CD14-positive monocyte (primary cell): ENCODE measurements around the gene AGT. TPM values are rescaled to one million over a fixed set of nuclear protein-coding genes. Genes with fewer than 3 reads are reported as not detected.
A peak's percentile ranks its signal among the peaks of the same experiment; 100 is the strongest.

Experiments
- DNase-seq, 3 donors: peaks; one replicate each; pipeline ENCODE4 v3.0.0-alpha.2; 2011 to 2022
- H2AFZ ChIP-seq: 2 replicates; pipeline ENCODE4 v1.6.0; 2012; ENCODE audit warnings: mild to moderate bottlenecking, low read depth, low read length, inconsistent platforms; ENCODE audit not compliant: insufficient read depth, poor library complexity, severe bottlenecking
- H3K27ac ChIP-seq, 2 donors: 1 replicate in 1 of 2; 2 replicates in 1 of 2; pipeline ENCODE4 v1.5.1; 2012 to 2013; ENCODE audit warnings: low read length in 2 of 2, control low read depth in 1 of 2, inconsistent platforms in 1 of 2, low read depth in 1 of 2, mild to moderate bottlenecking in 1 of 2
- H3K27me3 ChIP-seq, 2 donors: one replicate each; pipeline versions ENCODE4 v1.6.0 to v1.6.1; 2011 to 2013; ENCODE audit warnings: low read length in 2 of 2; ENCODE audit not compliant: control insufficient read depth in 2 of 2, insufficient read depth in 2 of 2
- H3K36me3 ChIP-seq, 2 donors: replicated peaks in 1 of 2; 1 replicate in 1 of 2; 2 replicates in 1 of 2; pipeline versions ENCODE4 v1.5.1 to v1.6.1; 2012 to 2013; ENCODE audit warnings: low read length in 2 of 2, control low read depth in 1 of 2, inconsistent platforms in 1 of 2, mild to moderate bottlenecking in 1 of 2; ENCODE audit not compliant: insufficient read depth in 2 of 2, control insufficient read depth in 1 of 2
- H3K4me1 ChIP-seq, 2 donors: 1 replicate in 1 of 2; 2 replicates in 1 of 2; pipeline versions ENCODE4 v1.5.1 to v1.6.1; 2012 to 2013; ENCODE audit warnings: low read length in 2 of 2, control low read depth in 1 of 2, inconsistent platforms in 1 of 2, mild to moderate bottlenecking in 1 of 2, moderate library complexity in 1 of 2; ENCODE audit not compliant: insufficient read depth in 2 of 2, control insufficient read depth in 1 of 2
- H3K4me2 ChIP-seq: replicated peaks from 2 replicates; pipeline ENCODE3; 2012; ENCODE audit warnings: low read length, moderate library complexity, mild to moderate bottlenecking; ENCODE audit not compliant: poor library complexity, severe bottlenecking; ENCODE audit errors: extremely low read depth
- H3K4me3 ChIP-seq, 3 experiments: fragments of 200-600 bp in 1 of 3; sonication (generic) in 1 of 3; replicated peaks in 1 of 3; 1 replicate in 2 of 3; 2 replicates in 1 of 3; pipeline ENCODE4 v1.5.1; 2011 to 2013; ENCODE audit warnings: low read length in 3 of 3, mild to moderate bottlenecking in 3 of 3, control low read depth in 2 of 3, low read depth in 2 of 3, inconsistent platforms in 1 of 3, moderate library complexity in 1 of 3
- H3K79me2 ChIP-seq: 2 replicates; pipeline ENCODE4 v1.6.0; 2012; ENCODE audit warnings: mild to moderate bottlenecking, control low read depth, inconsistent platforms, low read length, moderate library complexity; ENCODE audit not compliant: insufficient read depth
- H3K9ac ChIP-seq: 2 replicates; pipeline ENCODE4 v1.6.0; 2017; ENCODE audit warnings: low read length, mild to moderate bottlenecking; ENCODE audit not compliant: insufficient read depth, poor library complexity, severe bottlenecking
- H3K9me3 ChIP-seq, 2 donors: replicated peaks in 1 of 2; 1 replicate in 1 of 2; 2 replicates in 1 of 2; pipeline versions ENCODE4 v1.5.1 to v1.6.1; 2012 to 2013; ENCODE audit warnings: low read length in 2 of 2, control low read depth in 1 of 2; ENCODE audit not compliant: control insufficient read depth in 1 of 2, insufficient read depth in 1 of 2
- H4K20me1 ChIP-seq: 2 replicates; pipeline ENCODE4 v1.6.0; 2012; ENCODE audit warnings: mild to moderate bottlenecking, low read length, control low read depth, moderate library complexity; ENCODE audit not compliant: insufficient read depth
- H3K27ac Mint-ChIP-seq, 7 donors: one replicate each; pipeline ENCODE4 v1.8.0; 2020; ENCODE audit warnings: mild to moderate bottlenecking in 7 of 7, mixed read lengths in 7 of 7, moderate library complexity in 6 of 7, inconsistent platforms in 2 of 7
- H3K27me3 Mint-ChIP-seq, 3 donors: one replicate each; pipeline ENCODE4 v1.8.0; 2021 to 2022; ENCODE audit warnings: low read depth in 3 of 3, mild to moderate bottlenecking in 3 of 3, mixed read lengths in 3 of 3, moderate library complexity in 3 of 3, inconsistent platforms in 1 of 3
- H3K36me3 Mint-ChIP-seq, 2 donors: one replicate each; pipeline ENCODE4 v1.8.0; 2020; ENCODE audit warnings: mixed read lengths in 2 of 2, inconsistent platforms in 1 of 2, mild to moderate bottlenecking in 1 of 2
- H3K4me1 Mint-ChIP-seq: one replicate; pipeline ENCODE4 v1.8.0; 2020; ENCODE audit warnings: mild to moderate bottlenecking, mixed read lengths
- H3K4me3 Mint-ChIP-seq, 2 donors: one replicate each; pipeline ENCODE4 v1.8.0; 2020; ENCODE audit warnings: mild to moderate bottlenecking in 2 of 2, mixed read lengths in 2 of 2, moderate library complexity in 1 of 2
- H3K9me3 Mint-ChIP-seq, 7 donors: one replicate each; pipeline ENCODE4 v1.8.0; 2020 to 2022; ENCODE audit warnings: mixed read lengths in 7 of 7, mild to moderate bottlenecking in 6 of 7, moderate library complexity in 6 of 7, inconsistent platforms in 2 of 7
- CTCF ChIP-seq: fragments of 200-600 bp; IDR thresholded peaks from one replicate; pipeline ENCODE4 v1.8.0; 2022; ENCODE audit warnings: antibody characterized with exemption, mild to moderate bottlenecking
- WGBS: methylation state at CpG from one replicate; pipeline ENCODE4 v1.1.5; 2013; ENCODE audit warnings: missing lambda C conversion rate; ENCODE audit not compliant: insufficient coverage; 5-methylcytosine and 5-hydroxymethylcytosine counted together
- intact Hi-C, 2 donors: fragments of 100-400 bp; cut with micrococcal nuclease; formaldehyde crosslinking; loops; one replicate each; pipeline versions ENCODE4 v1.15.0 to v1.15.1; 2023
- polyA plus RNA-seq, 3 donors: library from polyadenylated mRNA; depleted of rRNA in 1 of 3; unstranded in 2 of 3; stranded (reverse) in 1 of 3; fragments of 300-500 nt in 2 of 3; fragments of >200 nt in 1 of 3; fragmentation: Illumina TruSeq in 2 of 3; gene quantifications; 1 replicate in 2 of 3; 2 replicates in 1 of 3; pipeline ENCODE4 v1.2.3, GENCODE V29; 2012 to 2021

Gene AGT
- polyA plus RNA-seq, 3 donors: 0.04 TPM; not detected in 2

DNA sequence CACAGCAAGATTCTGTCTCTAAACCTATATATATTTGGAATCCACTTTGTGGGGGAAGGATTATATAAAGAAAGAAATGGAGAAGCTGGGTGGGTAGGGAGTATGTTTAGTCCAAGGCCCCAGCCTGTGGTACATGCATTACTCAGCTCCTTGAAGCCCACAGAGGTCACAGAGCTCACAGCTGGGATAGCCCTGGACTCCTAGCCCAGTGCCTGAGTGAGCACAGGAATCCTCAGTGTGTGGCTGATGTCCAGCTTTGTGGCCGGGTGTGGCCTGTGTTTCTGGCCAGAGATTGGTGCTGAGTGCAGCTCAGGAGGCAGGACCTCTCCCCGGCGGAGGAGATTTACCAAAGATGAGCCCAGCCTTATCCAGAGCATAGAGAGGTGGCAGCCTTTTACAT, 40.9 kb upstream of the AGT start:
- no peak overlapping the region for H2AFZ ChIP-seq
- Mint-ChIP-seq H3K27me3 (peaks cover 4 to 10% (median 8%) of the 10 kb centered on the region in 3 donors), H3K4me3 (no peak overlapping the region), H3K36me3 (no peaks in the 10 kb centered on the region), H3K9me3 (no peaks in the 10 kb centered on the region), H3K4me1 (peaks cover 2% of the 10 kb centered on the region), H3K27ac (no peak overlapping the region)
- peaks cover 0 to 6% of the 10 kb centered on the region in 2 donors for H3K4me1 ChIP-seq
- H3K9me3 ChIP-seq: no peaks in the 10 kb centered on the region
- no peak for TF ChIP-seq CTCF
- H3K27ac ChIP-seq: no peak overlapping the region
- no peaks in the 10 kb centered on the region for H3K27me3 ChIP-seq
- 100% methylated on average over 3 of the region's 3 CpGs for WGBS
- no peaks in the 10 kb centered on the region for H3K36me3 ChIP-seq
- H3K9ac ChIP-seq: no peak overlapping the region
- DNase-seq: no peak
- H3K4me2 ChIP-seq: no peak overlapping the region
- no peaks in the 10 kb centered on the region for H4K20me1 ChIP-seq
- H3K79me2 ChIP-seq: no peaks in the 10 kb centered on the region
- no peak overlapping the region for H3K4me3 ChIP-seq
- intact Hi-C loops: no loop called here

DNA sequence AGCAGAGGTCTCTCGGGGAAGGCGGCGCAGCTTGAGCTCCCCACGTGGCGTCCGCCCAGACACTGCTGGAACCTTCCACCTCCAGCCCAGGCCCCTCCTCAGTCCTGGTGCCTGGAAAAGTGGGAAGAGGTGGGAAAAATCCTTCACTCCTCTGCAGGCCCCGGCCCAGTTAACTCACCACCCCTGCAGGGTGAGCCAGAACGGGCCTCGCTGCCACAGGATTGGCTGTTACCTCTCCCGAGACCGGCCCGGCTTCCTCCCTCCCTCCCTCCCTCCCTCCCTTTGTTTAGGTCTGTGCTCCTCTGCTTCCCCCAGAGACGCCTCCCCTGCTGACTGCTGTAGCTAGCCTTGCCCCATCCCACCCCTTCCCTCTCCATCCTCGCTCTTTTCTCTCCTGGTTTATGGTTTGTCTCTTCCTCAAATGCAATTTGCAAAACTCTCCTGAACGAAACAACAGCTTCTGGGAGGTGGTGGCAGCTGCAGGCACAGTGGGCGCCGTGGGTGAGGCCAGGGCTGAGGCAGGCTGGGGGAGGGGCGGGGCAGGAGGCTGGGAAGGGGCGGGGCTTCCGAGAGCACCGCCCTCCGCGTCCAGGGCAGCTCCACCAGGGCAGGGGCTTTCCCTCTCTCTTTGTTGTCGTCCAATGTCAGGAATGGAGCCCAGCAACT, 39.8 kb upstream of the AGT start:
- 2% methylated on average over 12 of the region's 24 CpGs for WGBS
- no peak overlapping the region for H3K27ac ChIP-seq
- no peaks in the 10 kb centered on the region for H3K36me3 ChIP-seq
- H3K9me3 ChIP-seq: no peaks in the 10 kb centered on the region
- no peaks in the 10 kb centered on the region for H3K27me3 ChIP-seq
- H3K4me2 ChIP-seq: peak overlapping the region; percentile 71
- no peaks in the 10 kb centered on the region for H3K9me3 Mint-ChIP-seq
- no peaks in the 10 kb centered on the region for H3K36me3 Mint-ChIP-seq
- H3K27ac Mint-ChIP-seq: peak overlapping the region in 2 of 7 donors; percentile 3 to 75
- DNase-seq: peak in 1 of 3 donors; percentile 4
- peaks cover 3 to 9% (median 4%) of the 10 kb centered on the region in 3 donors for H3K27me3 Mint-ChIP-seq
- no peaks in the 10 kb centered on the region for H4K20me1 ChIP-seq
- peak overlapping the region; percentile 27 for H3K9ac ChIP-seq
- no peak for TF ChIP-seq CTCF
- peak overlapping the region in 1 of 2 donors; percentile 52 for H3K4me3 Mint-ChIP-seq
- peak overlapping the region in 2 of 3 experiments; percentile 30 to 62 for H3K4me3 ChIP-seq
- peak overlapping the region; percentile 73 for H2AFZ ChIP-seq
- H3K79me2 ChIP-seq: no peaks in the 10 kb centered on the region
- H3K4me1 ChIP-seq: peaks cover 4 to 6% of the 10 kb centered on the region in 2 donors
- peaks cover 2% of the 10 kb centered on the region for H3K4me1 Mint-ChIP-seq
- intact Hi-C loops: no loop called here
